Stimulated activated CD8-positive, alpha-beta memory T cell treated with anti-CD3 and anti-CD28 coated beads, Interleukin-4, amount 100 ng/mL, for 48 hours (primary cell): ENCODE measurements around the gene ALK.

Experiments
- DNase-seq: peaks from one replicate; pipeline ENCODE4 v3.0.0-alpha.2; 2020

Gene ALK

GRCh38 chr2:29213888-29214291 is 707.5 kb downstream of the ALK start:
- DNase-seq = no peak

DNA sequence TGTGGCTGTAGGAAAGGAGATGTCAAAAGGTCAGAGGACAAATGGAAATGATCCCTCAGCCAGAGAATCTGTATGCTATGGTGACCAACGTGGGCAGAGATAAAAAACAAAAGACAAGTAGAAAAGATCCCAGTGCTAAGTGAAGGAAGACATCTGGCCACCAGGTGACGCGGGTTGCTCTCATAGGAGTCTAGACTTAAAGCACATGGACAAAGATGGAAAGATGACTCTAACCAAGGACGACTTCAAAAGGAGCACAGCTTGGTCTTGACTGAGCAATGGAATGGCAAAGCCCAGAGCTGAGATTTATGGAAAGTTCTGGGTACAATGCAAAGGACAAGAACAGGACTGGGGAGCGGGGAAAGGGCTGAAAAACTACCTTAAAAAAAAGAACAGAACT is 709.4 kb downstream of the ALK start:
- no peak for DNase-seq

DNA sequence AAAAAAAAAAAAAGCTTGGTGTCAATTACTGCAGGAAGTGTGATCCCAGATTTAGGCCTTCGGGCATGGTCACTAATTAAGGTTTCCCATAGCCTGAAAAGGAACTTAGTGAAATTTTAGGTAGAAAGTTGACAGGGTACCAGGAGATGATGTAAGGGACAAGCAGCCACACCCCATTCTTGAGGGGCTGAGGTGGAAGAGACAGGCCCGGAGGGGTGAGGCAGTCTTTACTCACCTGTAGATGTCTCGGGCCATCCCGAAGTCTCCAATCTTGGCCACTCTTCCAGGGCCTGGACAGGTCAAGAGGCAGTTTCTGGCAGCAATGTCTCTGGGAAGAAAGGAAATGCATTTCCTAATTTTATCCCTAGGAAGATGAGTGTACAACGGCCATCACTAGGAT is 711.8 kb downstream of the ALK start:
- DNase-seq = no peak

DNA sequence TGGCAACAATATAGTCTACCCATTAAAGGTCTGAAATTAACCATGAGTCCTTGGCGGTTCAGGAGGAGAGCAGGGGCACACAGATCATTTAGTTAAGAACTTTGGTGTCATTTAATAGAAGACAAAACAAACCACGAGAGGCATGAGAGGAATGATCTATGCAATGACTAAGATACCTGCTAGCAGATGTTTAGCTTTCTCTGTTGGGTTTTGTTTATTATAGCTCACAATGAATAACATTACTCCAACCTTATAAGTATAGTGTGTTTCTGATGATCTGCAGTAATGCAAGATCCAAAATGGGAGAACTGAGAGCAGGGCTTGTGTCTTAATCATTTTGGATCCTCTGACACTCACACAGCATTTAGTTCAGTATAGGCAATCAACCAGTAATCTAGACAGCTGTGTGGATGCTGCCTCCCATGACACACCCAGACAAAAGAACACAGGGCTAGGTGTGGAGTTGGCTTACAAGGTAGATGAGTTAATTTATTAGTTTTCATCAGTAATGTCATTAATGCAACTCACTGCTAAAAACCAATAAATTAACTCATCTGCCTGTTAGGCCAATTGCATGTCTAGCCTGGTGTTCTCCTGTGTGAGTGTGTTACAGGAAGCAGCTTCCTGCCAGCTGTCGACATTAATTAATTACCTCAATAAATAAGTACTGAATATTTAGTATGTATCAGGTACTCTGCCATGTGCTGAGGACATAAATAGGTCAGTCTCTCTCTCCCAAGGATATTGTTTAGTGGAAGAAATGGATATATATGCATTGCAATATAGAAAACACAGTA is 713.8 kb downstream of the ALK start:
- no peak for DNase-seq

- DNase-seq = no peak
Measured at GRCh38 chr2:29206941-29207340, 714.4 kb downstream of the ALK start.

DNA sequence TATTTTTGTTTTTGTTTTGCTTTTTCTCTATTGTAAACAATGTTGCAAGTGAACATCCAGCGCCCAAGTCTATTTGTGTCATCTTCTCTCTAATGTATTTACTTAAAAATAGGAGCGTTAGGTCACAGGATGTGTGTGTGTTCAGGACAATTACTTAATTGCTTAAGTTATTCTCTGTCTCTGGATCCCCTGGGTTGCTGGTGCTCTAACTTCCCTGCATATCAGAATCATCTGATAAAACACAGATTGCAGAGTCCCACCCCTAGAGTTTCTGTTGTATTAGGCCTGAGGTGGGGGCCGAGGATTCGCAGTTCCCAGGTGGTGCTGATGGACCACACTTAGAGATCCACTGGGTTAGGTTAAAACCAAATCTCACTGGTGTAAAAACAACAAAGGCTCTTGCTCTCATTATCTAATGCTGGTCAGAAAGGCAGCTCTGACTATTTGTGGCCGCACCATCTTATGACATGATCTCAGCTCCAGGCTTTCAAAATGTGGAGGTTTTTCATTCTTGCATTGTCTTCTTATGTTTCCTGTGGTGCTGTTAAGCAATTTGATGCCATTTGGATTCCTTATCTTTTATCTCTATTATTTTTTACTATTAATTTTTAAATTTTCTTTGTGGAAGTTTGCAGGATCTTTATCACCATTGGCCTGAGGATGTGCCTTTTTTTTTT is 718.4 kb downstream of the ALK start:
- no peak for DNase-seq

DNA sequence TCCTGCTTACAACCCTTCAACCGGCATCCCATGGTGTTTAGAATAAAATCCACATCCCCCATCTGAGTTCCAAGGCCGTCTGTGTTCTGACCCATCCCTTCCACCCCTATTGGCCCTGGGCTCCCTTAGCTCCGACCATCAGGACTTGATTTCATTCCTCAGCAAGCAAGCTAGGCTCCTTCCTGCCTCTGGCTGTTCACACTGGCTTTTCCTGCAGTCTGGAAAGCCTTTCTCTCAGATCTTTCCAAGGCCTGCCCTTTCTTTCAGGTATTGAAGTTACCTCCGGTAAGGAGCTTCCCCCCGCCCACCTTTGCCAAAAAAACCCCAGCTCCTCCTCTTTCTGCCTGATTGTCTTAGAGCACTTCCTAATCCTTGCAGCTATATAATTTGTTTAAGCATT is 719.4 kb downstream of the ALK start:
- DNase-seq = no peak

DNA sequence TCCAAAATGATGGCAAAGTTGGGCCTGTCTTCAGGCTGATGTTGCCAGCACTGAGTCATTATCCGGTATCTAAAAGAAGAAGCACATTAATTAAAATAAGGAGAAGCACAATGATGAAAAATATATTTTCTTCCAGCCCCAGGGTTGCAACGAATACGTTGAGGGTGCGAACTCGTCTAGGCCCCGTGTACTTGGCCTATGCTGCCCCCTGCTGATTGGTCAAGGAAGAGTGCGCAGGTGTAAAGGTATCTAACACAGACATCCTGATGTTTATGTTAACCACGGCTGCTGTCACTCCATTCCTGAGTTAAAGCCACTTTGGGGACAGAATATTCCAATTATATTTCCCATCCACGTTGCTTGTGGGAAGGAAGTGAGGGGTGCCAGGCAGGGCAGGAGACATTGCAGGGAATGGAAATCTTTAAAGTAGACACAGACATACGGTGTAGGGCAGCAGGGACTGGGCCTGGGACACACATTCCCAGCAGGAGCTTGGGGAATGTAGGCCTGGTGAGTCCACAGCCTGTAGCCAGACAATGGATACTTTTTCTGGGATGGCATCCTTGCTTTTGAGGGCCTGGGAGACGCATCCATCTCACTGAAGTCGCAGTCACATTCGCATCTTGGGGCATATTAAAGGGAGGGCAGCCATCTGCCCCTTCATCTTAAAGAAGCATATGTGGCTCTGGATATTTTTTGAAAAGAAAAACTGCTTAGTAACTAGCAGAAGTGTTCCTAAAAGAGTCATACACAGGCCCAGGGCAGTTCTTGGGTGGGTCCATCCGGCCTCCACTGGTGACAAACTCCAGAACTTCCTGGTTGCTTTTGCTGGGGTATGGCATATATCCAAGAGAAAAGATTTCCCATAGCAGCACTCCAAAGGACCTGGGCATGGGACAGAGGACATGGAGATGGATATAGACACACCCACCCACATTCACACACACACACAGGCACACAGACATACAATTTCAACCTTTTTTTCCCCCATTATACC is 724.3 kb downstream of the ALK start:
- DNase-seq = peak; percentile 88

DNA sequence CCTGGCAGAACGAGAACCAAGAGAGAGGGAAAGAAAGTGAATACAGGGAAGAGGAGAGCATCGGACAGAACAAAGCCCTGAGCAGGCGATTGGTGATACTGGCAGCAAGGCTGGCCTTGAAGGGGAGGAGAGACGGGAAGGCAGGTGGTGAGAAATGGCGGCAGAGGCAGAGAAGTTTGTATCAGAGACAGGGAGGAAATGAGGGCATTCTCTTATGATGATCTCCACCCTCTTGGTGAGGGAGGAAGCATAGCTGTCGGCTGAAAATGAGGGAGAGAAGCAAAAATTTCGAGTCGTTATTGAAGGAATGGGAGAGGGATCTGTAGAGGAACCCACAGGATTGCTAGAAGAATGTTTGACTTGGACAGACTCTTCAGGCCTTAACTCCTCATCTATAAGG is 725.6 kb downstream of the ALK start:
- no peak for DNase-seq

DNA sequence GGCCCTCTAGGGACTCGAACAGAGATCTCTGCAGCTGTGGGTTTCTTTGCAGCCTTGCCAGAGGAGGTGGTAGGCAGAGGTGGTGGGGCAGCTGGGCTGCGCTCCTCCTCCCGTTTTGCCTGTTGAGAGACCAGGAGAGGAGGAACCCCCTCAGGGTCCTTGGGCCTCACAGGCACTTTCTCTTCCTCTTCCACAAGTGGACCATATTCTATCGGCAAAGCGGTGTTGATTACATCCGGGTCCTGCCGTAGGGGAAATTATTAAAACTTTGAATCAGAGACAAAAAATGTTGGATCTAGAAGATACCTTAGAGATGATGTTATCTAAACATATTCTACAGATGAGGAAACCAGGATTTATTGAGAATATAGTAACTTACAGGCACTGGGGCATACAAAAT is 727.7 kb downstream of the ALK start:
- no peak for DNase-seq

GRCh38 chr2:29193111-29193510 is 728.3 kb downstream of the ALK start:
- DNase-seq = no peak

DNA sequence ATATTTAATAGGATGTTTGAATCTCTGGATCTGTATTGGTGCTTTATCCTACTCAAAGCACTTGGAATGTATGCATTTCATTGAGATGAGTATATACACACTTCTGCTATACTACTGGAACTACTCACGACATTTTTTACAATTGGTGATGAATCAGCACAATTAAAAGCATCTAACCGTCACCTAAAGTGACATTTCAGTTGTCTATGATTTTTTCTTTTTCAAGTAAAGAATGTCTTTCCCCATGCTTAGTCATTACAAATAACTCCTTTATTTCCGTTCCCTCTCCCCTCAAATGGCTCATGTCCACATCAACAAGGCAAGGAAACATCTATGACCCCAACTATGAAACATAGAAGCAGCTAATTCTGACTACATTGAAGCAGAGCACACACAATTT is 728.9 kb downstream of the ALK start:
- DNase-seq = no peak

DNA sequence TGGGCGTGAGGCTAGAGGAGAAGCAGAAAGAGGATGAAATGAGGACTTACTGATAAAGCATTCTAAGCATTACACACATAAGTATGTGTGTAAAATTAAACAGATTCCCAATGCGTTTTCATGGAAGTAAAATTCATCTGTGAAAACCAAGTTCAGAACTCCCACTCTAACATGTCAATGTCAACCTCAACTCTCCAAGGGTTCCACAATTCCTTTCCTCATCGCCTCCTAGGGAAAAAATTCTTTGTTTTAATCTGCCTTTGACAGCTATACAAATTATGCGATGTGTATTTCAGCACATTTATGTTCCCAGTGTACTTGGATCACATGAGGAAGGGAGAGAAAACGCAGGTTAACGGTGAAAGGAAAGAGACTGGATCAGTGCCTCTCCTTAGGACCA is 729.6 kb downstream of the ALK start:
- DNase-seq = no peak

DNA sequence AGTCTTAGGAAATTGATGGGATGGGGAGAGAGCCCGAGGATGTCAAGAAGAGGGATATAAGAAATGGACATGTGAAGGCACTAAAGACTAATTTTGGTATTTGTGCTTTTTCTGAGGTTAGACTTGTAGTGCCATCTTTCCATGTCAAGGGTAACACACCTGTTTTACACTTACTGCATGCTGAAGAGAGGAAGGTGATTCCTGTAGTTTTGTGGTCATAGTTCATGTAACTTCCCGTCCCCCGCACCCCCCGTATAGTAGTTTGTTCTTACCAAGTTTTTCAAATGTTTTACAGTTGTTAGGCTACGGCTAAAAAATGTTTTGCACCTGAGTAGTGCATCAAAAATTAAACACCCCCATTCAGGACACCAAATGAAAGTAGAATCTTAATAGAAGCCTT is 732.3 kb downstream of the ALK start:
- DNase-seq = no peak

DNA sequence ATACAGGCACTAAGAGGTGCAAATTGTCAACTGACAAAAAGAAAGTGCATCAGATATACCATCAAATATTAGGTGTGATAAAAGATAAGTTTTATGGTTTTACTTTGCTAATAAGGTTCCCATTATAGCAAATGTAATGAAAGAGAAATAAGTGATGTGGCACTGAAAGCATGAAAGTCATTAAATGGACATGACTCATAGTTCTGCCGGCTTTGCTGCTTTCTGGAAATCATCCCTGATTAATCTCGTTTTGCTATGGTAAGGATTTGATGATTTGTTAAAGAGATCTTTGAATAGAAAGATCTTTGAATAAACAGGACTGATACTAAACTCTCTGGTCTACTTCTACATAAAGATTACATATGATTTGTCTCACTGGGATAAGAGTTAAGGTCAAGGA is 733.5 kb downstream of the ALK start:
- no peak for DNase-seq

DNA sequence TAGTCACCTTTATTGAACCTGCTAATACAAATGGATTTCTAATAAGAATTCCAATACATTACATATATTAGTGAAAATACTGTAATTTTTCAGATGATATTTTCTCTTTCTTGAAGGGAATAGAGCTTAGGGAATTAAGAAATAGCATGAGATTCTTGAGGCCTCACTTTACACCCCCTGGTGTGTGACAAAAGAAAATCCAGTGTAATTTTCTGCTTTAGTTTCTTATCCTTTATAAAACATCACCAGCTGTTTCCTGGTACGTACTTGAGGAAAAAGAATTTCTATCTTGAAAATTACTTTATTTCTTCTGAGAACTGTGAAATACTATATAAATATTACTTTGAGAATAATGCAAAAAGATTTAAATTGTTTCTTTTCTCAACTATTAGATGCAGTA is 734.6 kb downstream of the ALK start:
- DNase-seq = no peak

DNA sequence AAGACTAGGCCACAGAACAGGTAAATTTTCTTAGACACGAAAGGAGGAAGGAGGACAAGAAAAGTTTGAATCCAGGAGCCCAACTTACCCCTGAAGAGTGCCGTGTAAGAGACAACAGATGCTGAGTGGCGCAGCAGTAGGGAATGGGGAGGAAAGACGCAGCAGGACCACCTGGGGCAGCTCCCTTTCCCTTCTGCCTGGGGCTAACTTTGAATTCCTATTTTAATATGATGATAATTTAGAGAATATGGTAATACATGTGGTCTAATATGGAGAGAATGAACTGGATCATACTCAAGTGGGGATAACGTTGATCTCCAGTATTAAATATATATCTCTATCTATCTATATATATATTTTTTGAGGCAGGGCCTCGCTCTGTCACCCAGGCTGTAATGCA is 736.9 kb downstream of the ALK start:
- DNase-seq = no peak

DNA sequence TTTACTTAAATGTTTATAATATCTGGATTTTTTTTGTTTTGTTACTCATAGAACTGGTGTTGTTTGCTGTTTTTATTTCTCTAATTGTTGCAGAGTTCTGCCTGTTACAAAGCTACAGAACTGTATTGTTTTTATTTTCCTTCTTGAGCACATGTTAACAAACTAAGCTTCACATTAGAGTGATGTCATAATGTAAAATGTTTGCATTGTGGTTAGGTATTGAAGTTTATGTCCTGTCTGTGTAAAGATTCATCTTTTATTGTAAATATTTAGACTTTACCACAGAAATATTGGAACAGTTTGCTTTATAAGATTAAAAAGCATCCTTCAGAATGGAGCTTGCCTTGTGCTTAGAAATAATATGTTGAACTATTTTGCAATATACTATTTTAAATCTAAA is 738.5 kb downstream of the ALK start:
- no peak for DNase-seq

DNA sequence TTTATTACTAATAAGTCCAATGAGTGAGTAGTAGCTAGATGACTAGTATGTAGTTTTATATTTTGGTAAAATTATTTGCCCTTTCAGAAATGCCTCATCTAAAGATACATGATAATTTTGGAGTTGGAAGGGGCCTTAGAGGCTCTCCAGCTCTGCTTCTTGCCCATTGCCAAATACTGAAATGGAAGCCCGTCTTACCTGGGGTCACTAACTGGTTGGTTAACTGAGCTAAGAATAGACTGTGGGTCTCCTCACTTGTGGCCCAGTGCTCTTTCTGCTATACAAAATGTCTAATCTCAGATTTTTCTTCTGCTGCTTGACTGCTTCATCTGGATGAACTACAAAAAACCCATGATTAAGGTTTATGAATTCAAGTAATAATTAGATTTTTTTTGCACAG is 739.1 kb downstream of the ALK start:
- no peak for DNase-seq

- DNase-seq = no peak
Measured at GRCh38 chr2:29175338-29175737, 746.0 kb downstream of the ALK start.

- DNase-seq = no peak
Measured at GRCh38 chr2:29174937-29175336, 746.4 kb downstream of the ALK start.

DNA sequence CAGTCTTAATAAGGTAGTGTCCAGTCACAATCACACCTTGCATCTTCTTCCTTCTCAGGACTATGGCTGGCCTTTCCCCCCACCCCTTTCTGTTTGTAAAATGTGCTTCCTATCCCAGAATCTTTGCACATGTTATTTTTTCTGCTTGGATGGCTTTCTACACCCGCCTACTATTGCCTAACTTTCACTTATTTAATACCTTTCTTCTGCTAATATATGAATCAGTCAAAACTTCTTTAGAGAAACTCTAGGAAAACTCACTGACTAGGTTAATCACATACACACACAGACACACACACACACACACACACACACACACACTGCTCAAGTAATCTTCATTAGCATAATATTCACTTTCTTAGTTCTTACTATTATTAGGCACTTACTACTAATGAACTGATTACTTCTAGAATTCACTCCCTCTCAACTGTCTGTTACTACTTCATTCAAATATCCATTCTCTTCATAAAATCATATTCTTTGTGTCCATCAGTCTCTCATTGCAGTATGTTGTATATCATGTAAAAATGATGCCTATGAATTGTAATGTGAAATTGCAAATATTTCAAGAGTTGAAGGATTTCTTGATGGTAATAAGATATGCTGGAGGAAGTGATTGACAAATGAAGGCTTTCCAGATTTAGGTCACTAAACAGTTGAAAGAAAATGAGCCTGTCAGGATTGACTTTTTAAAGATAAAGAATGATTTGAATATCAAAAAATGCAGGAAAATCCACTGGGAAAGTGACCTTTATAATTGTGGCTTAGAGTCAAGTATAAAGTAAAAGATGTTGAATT is 754.9 kb downstream of the ALK start:
- DNase-seq = no peak
